ENCODE data around the gene TICRR.

The TICRR gene

DNA sequence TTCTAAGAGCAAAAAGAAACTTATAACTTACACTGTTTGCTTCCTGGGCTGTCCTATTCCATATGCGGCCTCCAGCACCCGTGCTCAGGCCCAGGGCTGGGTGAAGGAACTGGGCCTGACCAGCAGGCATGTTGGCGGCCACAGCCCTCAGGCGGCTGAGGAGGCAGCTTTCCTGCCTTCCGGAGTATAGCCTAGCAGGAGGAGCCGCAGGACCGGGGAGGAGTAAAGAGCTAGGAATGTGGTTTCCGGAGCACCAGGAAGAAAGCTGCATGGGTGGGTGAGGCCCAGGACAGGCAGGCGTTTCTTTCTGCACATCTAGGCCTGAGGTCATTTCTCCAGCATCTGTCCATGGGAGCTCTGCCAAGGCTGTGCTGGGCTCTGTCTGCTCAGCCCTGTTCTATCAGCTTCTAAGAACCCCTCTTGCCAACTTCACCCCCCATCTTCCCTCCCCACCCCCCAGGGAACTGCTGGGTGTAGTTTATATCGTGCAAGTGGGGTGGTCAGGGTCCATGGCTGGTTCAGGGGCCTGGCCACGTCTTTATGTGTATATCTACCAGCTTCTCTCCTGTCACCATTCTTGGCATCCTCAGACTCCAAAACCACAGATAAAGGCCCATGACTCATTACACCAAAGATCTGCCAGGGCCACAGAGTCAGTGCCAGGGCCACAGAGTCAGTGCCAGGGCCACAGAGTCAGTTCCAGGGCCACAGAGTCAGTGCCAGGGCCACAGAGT is 87.8 kb downstream of the TICRR start:
- no peaks in the 10 kb centered on the region for H3K9me3 Mint-ChIP-seq
- H3K4me1 Mint-ChIP-seq, result no peaks in the 10 kb centered on the region
- no peaks in the 10 kb centered on the region for H3K36me3 Mint-ChIP-seq
- H3K27me3 Mint-ChIP-seq, result peaks cover 20% of the 10 kb centered on the region
- no peak overlapping the region for H3K27ac Mint-ChIP-seq
- no peak overlapping the region for H3K4me3 Mint-ChIP-seq
- no peak for ATAC-seq (ENCODE audit: low read depth)
- DNase-seq (ENCODE audit: low spot score in 2 of 2), result no peak

DNA sequence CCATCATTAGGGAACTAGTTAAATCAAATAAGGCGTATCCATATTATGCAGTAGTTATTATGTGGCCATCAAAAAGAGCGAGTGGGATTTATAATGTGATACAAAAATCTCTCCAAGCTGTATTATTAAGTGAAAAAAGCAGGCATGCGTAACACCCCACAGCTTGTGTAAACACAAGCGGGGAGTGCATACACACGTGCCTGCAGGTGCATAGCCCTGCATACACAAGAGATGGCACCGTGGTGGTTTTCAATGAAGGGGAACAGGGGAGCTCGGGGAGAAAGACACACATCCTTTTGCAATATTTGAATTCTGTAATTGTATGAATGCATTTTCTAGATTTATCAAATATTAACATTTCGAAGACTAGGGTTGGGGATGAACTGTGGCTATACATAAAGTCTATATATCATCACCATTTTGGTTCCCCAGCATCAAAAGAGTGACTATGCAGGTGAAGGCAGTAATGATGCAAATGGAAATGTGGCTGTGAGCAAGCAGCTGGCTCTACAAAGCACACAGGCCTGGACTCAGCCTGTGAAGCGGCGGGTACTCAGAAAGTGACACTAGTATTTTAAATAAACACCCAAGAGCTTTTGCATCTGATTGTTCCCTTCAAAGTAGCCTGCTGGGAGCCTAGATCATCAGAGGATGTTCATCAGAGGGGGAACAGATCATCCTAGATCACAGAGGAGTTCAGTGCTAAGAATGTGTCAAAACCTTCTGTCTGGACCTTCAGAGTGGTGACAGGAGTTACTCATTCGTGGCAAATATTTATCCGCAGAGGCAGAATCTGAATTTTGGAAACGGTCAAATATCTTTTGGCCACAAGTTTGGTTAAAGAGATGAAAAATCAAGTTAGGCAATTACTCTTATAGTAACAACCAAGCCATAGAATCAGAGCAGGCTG is 89.4 kb downstream of the TICRR start:
- no peaks in the 10 kb centered on the region for H3K4me1 Mint-ChIP-seq
- DNase-seq (ENCODE audit: low spot score in 2 of 2) (no peak), ATAC-seq (ENCODE audit: low read depth) (no peak)
- peaks cover 19% of the 10 kb centered on the region for H3K27me3 Mint-ChIP-seq
- H3K4me3 Mint-ChIP-seq, result peak overlapping the region; percentile 41
- H3K36me3 Mint-ChIP-seq, result no peaks in the 10 kb centered on the region
- no peaks in the 10 kb centered on the region for H3K9me3 Mint-ChIP-seq
- H3K27ac Mint-ChIP-seq, result no peak overlapping the region

DNA sequence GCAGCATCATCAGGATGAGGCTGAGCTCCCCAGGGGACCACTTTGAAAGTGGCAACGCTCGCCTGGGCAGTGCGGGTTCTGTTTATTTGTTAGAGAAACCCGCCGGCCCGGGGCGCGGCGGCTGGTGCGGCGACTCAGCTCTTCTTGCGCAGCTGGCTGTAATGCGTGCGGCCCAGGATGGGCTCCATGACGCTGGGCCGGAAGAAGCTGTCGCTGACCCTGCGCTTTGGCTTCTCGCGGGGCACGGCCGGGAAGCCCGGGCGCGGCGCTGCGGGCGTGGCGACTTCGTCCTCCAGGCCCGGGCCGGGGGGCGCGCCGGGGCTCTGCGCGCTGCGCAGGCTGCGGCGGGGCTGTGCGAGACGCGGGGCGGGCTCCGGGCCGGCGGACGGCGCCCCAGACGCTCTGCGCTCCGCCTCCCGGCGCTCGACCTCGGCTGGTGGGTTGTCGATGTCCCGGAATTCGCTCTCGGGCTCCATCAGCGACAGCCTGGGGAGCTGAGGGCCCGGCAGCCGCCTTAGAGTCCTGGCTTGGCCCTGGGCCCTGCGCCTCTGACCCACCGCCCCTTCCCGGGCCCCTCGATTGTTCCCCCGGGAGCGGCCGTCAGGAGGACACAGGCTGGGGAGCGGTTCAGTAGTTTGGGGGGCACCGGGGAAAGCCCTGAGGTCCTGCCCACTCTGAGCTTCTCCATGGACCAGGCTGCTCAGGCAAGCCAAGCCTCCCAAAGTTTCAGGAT is 90.3 kb downstream of the TICRR start:
- Mint-ChIP-seq H3K4me3 (peak overlapping the region; percentile 4), H3K27ac (no peak overlapping the region), H3K9me3 (no peaks in the 10 kb centered on the region), H3K4me1 (no peaks in the 10 kb centered on the region), H3K27me3 (peaks cover 18% of the 10 kb centered on the region), H3K36me3 (no peaks in the 10 kb centered on the region)
- DNase-seq (ENCODE audit: low spot score in 2 of 2) (no peak), ATAC-seq (ENCODE audit: low read depth) (peak; percentile 22)

DNA sequence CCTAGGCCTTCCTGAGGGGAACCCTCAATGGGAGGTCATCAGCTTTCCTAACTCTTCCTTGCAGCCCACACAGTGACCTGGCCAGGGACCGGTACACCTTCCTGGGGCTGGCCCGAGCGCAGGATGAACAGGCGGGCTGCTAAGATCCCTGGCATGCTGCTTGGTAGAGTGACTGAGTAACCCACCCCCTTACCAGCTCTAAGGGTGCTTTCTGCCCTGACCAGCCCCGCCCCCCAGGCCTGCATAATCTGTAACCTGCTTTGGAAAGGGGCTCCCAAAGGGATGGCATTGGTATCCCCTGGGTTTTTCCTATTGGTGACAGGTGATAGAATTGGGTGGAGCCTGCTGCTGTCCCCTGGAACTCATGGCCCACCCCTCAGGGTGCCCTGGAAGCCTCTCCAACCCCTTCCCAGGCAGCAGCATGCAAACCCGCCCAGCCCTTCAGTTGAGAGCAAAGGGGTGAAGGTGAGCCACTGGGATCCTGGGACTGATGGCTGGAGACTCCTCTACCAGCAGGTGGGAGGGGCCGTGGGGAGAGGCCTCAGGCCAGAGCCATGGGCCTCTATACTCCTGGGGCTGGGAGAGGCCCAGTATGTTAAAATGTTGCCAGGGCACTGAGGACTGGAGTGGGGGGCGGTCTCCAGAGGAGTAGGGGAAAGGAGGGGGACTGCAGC is 91.1 kb downstream of the TICRR start:
- no peak for DNase-seq (ENCODE audit: low spot score in 2 of 2)
- H3K27me3 Mint-ChIP-seq, result peaks cover 15% of the 10 kb centered on the region
- ATAC-seq (ENCODE audit: low read depth), result no peak
- no peaks in the 10 kb centered on the region for H3K4me1 Mint-ChIP-seq
- peak overlapping the region; percentile 4 for H3K4me3 Mint-ChIP-seq
- no peaks in the 10 kb centered on the region for H3K36me3 Mint-ChIP-seq
- no peak overlapping the region for H3K27ac Mint-ChIP-seq
- no peaks in the 10 kb centered on the region for H3K9me3 Mint-ChIP-seq

DNA sequence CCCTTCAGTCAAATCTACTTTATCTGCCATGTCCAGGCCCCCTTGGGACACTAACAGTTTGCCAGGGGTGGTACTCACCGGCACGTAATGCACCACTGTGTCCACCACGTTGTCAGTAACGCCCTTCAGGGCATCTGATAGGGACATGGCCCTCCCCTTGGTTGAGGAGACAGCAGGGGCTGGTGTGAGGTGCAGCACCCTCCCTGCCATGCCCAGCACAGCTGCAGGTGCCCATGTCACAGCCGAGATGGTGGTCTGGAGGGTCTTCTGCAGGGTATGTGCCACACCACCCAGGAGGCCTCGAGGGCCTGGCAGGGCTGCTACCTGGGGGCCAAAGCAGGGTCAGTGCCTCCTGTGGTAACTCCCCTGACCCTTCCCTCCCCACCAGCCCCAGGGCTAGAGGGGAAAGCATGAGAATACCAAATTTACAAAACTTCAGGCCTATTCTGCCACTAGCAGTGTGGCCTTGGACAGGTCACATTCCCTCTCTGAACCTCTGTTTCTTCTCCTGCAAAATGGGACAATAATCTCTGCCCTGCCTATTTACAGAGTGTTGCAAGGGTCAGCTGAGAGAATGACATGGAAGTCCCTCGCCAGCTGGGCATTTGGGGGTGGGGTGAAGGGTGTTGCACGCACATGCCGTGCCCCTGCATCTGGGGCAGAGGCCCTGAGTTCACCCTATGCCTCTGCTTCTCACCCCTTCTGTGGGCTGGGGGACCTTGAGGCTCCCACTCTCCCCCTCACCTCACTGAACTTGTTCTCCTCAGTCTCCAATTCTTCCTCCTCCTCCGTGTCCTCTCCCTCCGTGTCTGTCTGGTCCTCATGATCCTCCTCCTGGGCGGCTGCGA is 91.8 kb downstream of the TICRR start:
- no peaks in the 10 kb centered on the region for H3K9me3 Mint-ChIP-seq
- no peak for DNase-seq (ENCODE audit: low spot score in 2 of 2)
- peaks cover 14% of the 10 kb centered on the region for H3K27me3 Mint-ChIP-seq
- no peak overlapping the region for H3K4me3 Mint-ChIP-seq
- ATAC-seq (ENCODE audit: low read depth), result no peak
- H3K27ac Mint-ChIP-seq, result no peak overlapping the region
- H3K36me3 Mint-ChIP-seq, result no peaks in the 10 kb centered on the region
- no peaks in the 10 kb centered on the region for H3K4me1 Mint-ChIP-seq

DNA sequence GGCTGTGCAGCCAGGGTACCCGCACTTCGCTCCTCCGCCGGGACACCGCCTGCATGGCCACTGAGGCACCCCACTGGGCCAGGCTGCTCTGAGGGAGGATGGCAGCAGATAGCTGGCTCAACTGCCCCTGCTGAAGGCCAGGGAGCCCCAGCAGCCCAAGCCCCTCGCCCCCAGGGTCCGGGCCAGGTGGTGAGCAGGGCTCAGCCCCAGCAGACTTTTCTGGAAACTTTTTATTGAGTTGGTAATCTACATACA is 92.4 kb downstream of the TICRR start:
- H3K4me1 Mint-ChIP-seq, result no peaks in the 10 kb centered on the region
- no peak overlapping the region for H3K4me3 Mint-ChIP-seq
- no peak overlapping the region for H3K27ac Mint-ChIP-seq
- ATAC-seq (ENCODE audit: low read depth), result no peak
- peaks cover 10% of the 10 kb centered on the region for H3K27me3 Mint-ChIP-seq
- no peak for DNase-seq (ENCODE audit: low spot score in 2 of 2)
- no peaks in the 10 kb centered on the region for H3K36me3 Mint-ChIP-seq
- no peaks in the 10 kb centered on the region for H3K9me3 Mint-ChIP-seq

DNA sequence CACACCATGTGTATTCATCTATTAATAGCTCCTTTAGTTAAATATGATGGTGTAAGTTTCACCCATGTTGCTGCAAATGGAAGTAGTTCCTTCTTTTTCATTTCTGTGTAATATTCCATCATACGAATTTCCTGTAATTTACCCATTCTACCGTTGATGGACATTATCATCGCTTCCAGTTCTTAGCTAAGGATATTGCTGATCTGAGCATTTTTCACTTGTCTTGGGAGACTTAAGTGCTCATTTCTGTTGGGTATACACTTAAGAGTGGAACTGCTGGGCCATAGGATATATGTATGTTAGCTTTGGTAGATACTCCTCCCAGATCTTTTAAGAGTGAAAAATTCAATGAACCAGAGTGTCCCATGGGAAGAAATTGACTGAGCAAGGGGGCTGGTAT is 92.9 kb downstream of the TICRR start:
- Mint-ChIP-seq H3K9me3 (no peaks in the 10 kb centered on the region), H3K36me3 (no peaks in the 10 kb centered on the region), H3K27me3 (peaks cover 11% of the 10 kb centered on the region), H3K4me1 (no peaks in the 10 kb centered on the region), H3K27ac (no peak overlapping the region), H3K4me3 (no peak overlapping the region)
- DNase-seq (ENCODE audit: low spot score in 2 of 2), result no peak
- no peak for ATAC-seq (ENCODE audit: low read depth)

DNA sequence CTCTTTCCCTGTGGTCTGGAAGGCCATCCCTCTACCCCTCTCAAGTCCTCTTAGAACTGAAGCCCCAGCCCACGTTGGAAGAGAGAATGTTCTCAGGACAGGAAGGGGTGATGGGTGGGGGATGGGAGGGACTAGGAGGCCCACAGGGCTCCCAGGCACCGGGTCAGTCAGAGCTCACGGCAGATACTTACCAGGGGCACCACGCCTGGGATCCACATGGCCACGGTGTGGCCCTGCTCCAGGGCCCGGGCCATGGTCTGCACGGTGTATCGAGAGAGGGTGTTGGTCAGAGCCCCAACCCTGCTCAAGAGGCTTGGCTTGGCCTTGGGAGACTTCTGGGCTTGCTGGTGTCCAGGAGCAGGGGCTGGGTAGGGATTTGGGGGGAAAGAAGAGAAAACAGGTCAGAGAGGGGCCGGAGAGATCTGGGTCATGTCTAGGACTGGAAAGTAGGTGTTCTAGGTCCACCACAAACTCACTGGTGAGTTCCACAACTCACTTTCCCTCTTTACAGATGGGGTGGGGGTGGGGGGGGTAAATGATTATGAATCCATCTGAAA is 94.1 kb downstream of the TICRR start:
- H3K36me3 Mint-ChIP-seq, result peaks cover 3% of the 10 kb centered on the region
- H3K27ac Mint-ChIP-seq, result no peak overlapping the region
- peaks cover 10% of the 10 kb centered on the region for H3K27me3 Mint-ChIP-seq
- H3K9me3 Mint-ChIP-seq, result no peaks in the 10 kb centered on the region
- no peaks in the 10 kb centered on the region for H3K4me1 Mint-ChIP-seq
- no peak for DNase-seq (ENCODE audit: low spot score in 2 of 2)
- ATAC-seq (ENCODE audit: low read depth), result no peak
- no peak overlapping the region for H3K4me3 Mint-ChIP-seq

DNA sequence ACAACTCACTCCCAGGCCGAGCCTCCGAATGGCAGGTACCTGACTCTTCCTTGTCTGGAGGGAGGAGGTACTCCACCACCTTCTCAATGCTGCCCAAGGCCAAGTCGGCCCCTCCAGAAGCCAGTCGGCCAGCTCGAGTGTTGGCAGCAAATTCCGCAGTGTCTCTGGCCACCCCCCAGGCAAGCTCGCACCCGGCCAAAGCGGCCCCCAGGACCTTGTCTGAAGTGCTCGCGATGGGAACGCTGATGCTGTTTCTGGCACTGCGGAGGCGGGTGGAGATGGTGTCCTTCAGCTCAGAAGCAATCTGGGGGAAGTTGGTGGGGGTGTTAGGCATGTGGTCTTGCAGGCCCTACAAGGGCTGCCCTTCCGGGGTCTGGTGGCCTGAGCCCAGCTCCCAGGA is 94.7 kb downstream of the TICRR start:
- Mint-ChIP-seq H3K27me3 (peaks cover 6% of the 10 kb centered on the region), H3K4me3 (no peak overlapping the region), H3K4me1 (no peaks in the 10 kb centered on the region), H3K9me3 (no peaks in the 10 kb centered on the region), H3K36me3 (peaks cover 3% of the 10 kb centered on the region), H3K27ac (no peak overlapping the region)
- DNase-seq (ENCODE audit: low spot score in 2 of 2), result no peak
- ATAC-seq (ENCODE audit: low read depth), result no peak

DNA sequence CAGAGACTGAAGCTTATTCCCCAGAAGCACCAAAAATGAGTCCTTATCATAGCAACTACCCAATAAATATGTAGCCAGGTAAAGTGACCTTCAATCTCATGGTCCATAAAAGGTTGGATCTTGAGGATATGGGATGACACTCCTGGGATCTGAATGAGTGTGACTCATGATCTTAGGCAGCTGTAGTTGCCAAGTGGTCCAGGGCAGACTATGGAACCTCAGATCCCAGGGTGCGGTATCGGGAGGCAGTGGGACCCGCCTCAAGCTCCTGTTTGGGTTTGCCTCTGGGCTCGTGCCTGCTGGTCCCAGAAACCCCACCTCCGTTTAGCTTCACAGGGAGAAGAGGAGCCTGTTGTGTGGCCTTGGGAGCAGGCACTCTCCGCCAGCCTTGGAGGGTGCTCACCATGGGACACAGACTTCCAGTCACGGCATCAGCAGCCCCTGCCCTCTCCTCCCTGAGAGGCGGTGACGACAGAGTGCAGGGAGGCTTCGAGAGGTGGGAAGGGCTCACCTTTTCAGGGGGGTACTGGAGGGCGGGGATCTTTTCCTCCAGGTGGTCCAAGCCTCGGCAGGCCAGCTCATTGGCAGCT is 95.8 kb downstream of the TICRR start:
- Mint-ChIP-seq H3K27ac (no peak overlapping the region), H3K9me3 (no peaks in the 10 kb centered on the region), H3K4me1 (no peaks in the 10 kb centered on the region), H3K36me3 (peaks cover 3% of the 10 kb centered on the region), H3K4me3 (no peak overlapping the region), H3K27me3 (peaks cover 5% of the 10 kb centered on the region)
- ATAC-seq (ENCODE audit: low read depth) (no peak), DNase-seq (ENCODE audit: low spot score in 2 of 2) (no peak)

DNA sequence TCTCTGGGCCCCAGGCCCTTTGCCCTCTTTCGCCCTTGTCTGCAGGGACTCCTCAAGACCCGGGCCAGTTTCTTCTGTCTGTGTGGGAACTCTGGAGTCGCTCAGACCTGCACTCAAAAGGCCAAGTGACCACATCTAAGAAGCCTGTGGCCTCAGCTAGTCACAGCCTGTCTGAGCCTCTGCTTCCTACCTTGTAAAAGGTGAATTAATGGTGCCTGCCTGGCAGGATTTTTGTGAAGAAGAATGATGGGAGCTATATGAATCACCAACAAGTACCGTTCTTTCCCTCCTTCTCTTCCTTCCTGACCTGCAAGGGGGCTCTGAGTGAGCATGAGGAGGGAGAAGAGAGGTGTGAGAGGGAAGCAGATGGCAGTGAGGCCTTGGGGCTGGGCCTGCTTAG is 96.4 kb downstream of the TICRR start:
- Mint-ChIP-seq H3K27me3 (peaks cover 5% of the 10 kb centered on the region), H3K36me3 (peaks cover 3% of the 10 kb centered on the region), H3K9me3 (no peaks in the 10 kb centered on the region), H3K4me3 (no peak overlapping the region), H3K27ac (no peak overlapping the region), H3K4me1 (no peaks in the 10 kb centered on the region)
- ATAC-seq (ENCODE audit: low read depth) (no peak), DNase-seq (ENCODE audit: low spot score in 2 of 2) (no peak)

DNA sequence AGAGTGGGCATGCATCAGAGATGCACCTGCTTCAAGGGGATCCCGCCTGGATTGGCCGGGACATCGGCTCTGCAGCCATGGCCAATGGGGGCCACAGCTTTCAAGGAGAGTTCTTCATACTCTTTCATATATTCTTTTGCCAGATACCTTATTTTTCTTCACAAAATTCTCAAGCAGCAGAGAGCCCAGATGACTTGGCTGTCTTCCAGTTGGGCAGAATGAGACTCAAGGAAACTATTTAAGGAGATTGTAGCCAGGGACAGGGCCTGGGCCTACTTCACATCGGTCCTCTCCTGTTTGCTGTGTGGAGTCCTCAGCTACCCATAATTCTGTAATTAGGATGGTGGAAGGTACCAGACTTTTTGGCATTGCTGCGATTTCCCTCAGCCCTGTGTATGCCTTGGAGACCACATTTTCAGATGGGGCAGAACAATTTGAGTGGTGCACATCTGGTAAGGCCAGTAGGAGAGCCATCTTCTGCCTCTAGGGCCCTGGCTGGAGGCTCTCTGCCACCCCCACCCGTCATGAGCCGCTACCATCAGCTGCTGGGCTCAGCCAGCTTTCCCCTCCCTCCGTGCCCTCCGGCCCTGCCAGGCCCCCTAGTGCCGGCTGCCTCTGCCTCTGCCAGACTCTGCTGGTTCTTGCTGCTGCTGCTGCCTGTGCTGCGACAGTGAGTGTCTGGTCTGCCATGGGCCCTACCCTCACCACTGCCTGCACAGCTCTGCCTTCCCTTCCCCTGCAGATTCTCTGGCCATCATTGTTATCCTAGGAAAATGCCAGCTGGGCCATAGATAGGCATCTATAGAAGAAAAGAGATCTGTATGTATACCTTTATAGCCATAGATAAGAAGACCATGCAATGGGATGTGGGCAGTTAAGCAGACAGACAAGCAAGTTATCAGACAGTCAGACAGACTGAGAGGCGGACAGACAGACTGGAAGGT is 97.2 kb downstream of the TICRR start:
- no peak overlapping the region for H3K4me3 Mint-ChIP-seq
- H3K9me3 Mint-ChIP-seq, result no peaks in the 10 kb centered on the region
- DNase-seq (ENCODE audit: low spot score in 2 of 2) (no peak), ATAC-seq (ENCODE audit: low read depth) (no peak)
- H3K36me3 Mint-ChIP-seq, result peaks cover 3% of the 10 kb centered on the region
- peaks cover 5% of the 10 kb centered on the region for H3K27me3 Mint-ChIP-seq
- no peaks in the 10 kb centered on the region for H3K4me1 Mint-ChIP-seq
- no peak overlapping the region for H3K27ac Mint-ChIP-seq
